ENCODE results near the gene MED8. TPM values are rescaled to one million over a fixed set of nuclear protein-coding genes. Genes with fewer than 3 reads are reported as not detected.

Gene MED8
- total and polyA plus RNA-seq, 10 of the 15 experiments (the other 5 are each of a cell fraction or from before 2014, with no cell fraction given), result 20.2 to 61.7 (median 39.5) TPM

- no peaks in the 10 kb centered on the region for H3K27me3 ChIP-seq (replicated peaks in 1 of 2; ENCODE audit: control insufficient read depth in 2 of 2, insufficient read depth in 2 of 2, low read length in 1 of 2)
- ChIA-PET RAD21 (ENCODE audit: unreplicated experiment) (interaction anchor here (0.8 to 3.0 kb wide), 12 partner anchors 10 to 530 kb away, joined by 3 to 15 read pairs (median 4); partner anchors contain the start of genes CDC20, KDM4A, MED8 and SZT2), SMC1A (ENCODE audit: uncharacterized antibody, unreplicated experiment) (interaction anchor here (0.6 to 5.0 kb wide), 10 partner anchors 8 to 158 kb away, joined by 3 to 24 read pairs (median 6); partner anchors contain the start of gene CDC20), CTCF (interaction anchor here (1.0 to 2.6 kb wide), 9 partner anchors 10 to 141 kb away, joined by 3 to 16 read pairs (median 4); partner anchors contain the start of genes CDC20, HYI, MED8 and SZT2), POLR2A (interaction anchor here (0.6 to 2.5 kb wide), 8 partner anchors 10 to 284 kb away, joined by 3 to 25 read pairs (median 5); partner anchors contain the start of genes CDC20, HYI, MED8 and SZT2)
- peak within 1 kb of the TSS; percentile 95 for H3K4me2 ChIP-seq (ENCODE audit: control insufficient read depth, insufficient read depth)
- intact Hi-C loops (cut with micrococcal nuclease; ENCODE audit: unreplicated experiment), result loop anchor here (2.0 to 5.0 kb wide), 2 partner anchors 21 to 71 kb away; partner anchors contain the start of genes MED8 and SZT2
- no TSS peak for BruUV-seq (replicated peaks)
- H3K4me1 ChIP-seq (ENCODE audit: control insufficient read depth, insufficient read depth, low read length), result peaks cover 8% of the 10 kb centered on the region
- H4K20me1 ChIP-seq (ENCODE audit: control insufficient read depth, insufficient read depth), result no peaks in the 10 kb centered on the region
- peaks cover 7 to 14% of the 10 kb centered on the region in 2 experiments for H3K36me3 ChIP-seq (ENCODE audit: control insufficient read depth in 2 of 2, insufficient read depth in 2 of 2, low read length in 1 of 2)
- no peaks in the 10 kb centered on the region for H3K9me3 ChIP-seq (replicated peaks; ENCODE audit: control insufficient read depth, insufficient read depth, low read length)
- in situ Hi-C loops (cut with MboI), result no loop called here
- H3K79me2 ChIP-seq (ENCODE audit: control insufficient read depth, insufficient read depth, low read length), result peaks cover 38% of the 10 kb centered on the region
- peak within 1 kb of the TSS; percentile 89 for H2AFZ ChIP-seq (ENCODE audit: control insufficient read depth, low read depth, low read length)
- H3K4me3 ChIP-seq, result peak within 1 kb of the TSS; percentile 100
- peak; percentile 89 for ATAC-seq
- under 1% methylated on average over 36 of the region's 58 CpGs for WGBS (ENCODE audit: insufficient coverage, insufficient replicate concordance, low lambda C conversion rate, missing lambda C conversion rate)
- peak; percentile 41 for DNase-seq (ENCODE audit: low read depth, low spot score)
- peak within 1 kb of the TSS; percentile 96 for H3K9ac ChIP-seq (ENCODE audit: control insufficient read depth, insufficient read depth, low read length)
- H3K27ac ChIP-seq (ENCODE audit: control insufficient read depth, insufficient read depth), result peak within 1 kb of the TSS; percentile 95
- peak; percentile 61 for FAIRE-seq
- TF ChIP-seq FOXM1 (IDR thresholded peaks at IDR 0.05; ENCODE audit: low read depth, low read length) (no peak), ATF7 (IDR thresholded peaks at IDR 0.05; ENCODE audit: low read depth) (peak; percentile 18; the same call in 1 of the 2 replicates), HDAC6 (IDR thresholded peaks at IDR 0.05; ENCODE audit: unreplicated experiment) (no peak), CREB1 (IDR thresholded peaks at IDR 0.05; ENCODE audit: low read depth) (peak; percentile 67), MXI1 (IDR thresholded peaks at IDR 0.05; ENCODE audit: low read depth, low read length) (peak; percentile 62), FOS (IDR thresholded peaks at IDR 0.05; ENCODE audit: borderline replicate concordance, extremely low read depth, insufficient read length) (no peak), DPF2 (IDR thresholded peaks at IDR 0.05) (peak; percentile 88), IRF3 (IDR thresholded peaks at IDR 0.05) (0 out of 2 replicates have a peak, but pooled peaks have one; percentile 10), ETV6 (conservative IDR thresholded peaks at IDR 0.05 in 1 of 2, IDR thresholded peaks at IDR 0.05 in 1 of 2; ENCODE audit: borderline replicate concordance in 1 of 2, low read depth in 1 of 2) (no peak; a peak in 1 of 4 replicates), PML (IDR thresholded peaks at IDR 0.05; ENCODE audit: low read length) (peak; percentile 66; the same call in 1 of the 2 replicates), RB1 (IDR thresholded peaks at IDR 0.05; ENCODE audit: borderline replicate concordance) (peak; percentile 90; the same call in 1 of the 2 replicates), PRDM15 (CRISPR knock-in tag; IDR thresholded peaks at IDR 0.05) (no peak)
- TF ChIP-seq, protein P1, sequence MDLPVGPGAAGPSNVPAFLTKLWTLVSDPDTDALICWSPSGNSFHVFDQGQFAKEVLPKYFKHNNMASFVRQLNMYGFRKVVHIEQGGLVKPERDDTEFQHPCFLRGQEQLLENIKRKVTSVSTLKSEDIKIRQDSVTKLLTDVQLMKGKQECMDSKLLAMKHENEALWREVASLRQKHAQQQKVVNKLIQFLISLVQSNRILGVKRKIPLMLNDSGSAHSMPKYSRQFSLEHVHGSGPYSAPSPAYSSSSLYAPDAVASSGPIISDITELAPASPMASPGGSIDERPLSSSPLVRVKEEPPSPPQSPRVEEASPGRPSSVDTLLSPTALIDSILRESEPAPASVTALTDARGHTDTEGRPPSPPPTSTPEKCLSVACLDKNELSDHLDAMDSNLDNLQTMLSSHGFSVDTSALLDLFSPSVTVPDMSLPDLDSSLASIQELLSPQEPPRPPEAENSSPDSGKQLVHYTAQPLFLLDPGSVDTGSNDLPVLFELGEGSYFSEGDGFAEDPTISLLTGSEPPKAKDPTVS (IDR thresholded peaks at IDR 0.05; ENCODE audit: low read depth, low read length), result no peak
- TF ChIP-seq, protein P2, sequence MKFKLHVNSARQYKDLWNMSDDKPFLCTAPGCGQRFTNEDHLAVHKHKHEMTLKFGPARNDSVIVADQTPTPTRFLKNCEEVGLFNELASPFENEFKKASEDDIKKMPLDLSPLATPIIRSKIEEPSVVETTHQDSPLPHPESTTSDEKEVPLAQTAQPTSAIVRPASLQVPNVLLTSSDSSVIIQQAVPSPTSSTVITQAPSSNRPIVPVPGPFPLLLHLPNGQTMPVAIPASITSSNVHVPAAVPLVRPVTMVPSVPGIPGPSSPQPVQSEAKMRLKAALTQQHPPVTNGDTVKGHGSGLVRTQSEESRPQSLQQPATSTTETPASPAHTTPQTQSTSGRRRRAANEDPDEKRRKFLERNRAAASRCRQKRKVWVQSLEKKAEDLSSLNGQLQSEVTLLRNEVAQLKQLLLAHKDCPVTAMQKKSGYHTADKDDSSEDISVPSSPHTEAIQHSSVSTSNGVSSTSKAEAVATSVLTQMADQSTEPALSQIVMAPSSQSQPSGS (IDR thresholded peaks at IDR 0.05; ENCODE audit: low read length), result no peak
These were observed 21.5 kb downstream of the MED8 start, which contains the start of gene ELOVL1 for GRCh38 chr1:43367904-43368645. ELOVL1 (minus strand) TSS chr1:43368011; CDS start chr1:43365609, 2,402 bp downstream.
